HG03342 (cell line): ENCODE measurements around the gene CTDSPL.

Source experiments
- ATAC-seq: cut with Tn5 transposase; IDR thresholded peaks from one replicate; pipeline ENCODE4 v1.9.1; 2021; ENCODE audit warnings: mild to moderate bottlenecking, moderate library complexity; ENCODE audit not compliant: unreplicated experiment

CTDSPL gene

GRCh38 chr3:38015485-38015884 is 153.8 kb downstream of the CTDSPL start:
- ATAC-seq: no peak

DNA sequence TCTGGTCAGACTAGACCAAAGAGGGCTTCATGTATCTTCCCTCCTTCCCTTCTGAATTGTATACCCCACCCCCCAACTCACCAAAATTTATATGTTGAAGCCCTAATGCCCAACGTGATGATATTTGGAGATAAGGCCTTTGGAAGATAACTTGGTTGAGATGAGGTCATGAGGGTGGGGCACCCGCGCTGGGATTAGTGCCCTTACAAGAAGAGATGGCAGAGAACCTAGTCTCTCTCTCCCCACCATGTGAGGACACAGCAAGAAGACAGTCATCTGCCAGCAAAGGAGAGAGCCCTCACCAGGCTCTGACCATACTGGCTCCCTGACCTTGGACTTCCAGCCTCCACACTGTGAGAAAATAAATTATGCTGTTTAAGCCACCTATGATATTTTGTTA is 154.3 kb downstream of the CTDSPL start:
- ATAC-seq: no peak

DNA sequence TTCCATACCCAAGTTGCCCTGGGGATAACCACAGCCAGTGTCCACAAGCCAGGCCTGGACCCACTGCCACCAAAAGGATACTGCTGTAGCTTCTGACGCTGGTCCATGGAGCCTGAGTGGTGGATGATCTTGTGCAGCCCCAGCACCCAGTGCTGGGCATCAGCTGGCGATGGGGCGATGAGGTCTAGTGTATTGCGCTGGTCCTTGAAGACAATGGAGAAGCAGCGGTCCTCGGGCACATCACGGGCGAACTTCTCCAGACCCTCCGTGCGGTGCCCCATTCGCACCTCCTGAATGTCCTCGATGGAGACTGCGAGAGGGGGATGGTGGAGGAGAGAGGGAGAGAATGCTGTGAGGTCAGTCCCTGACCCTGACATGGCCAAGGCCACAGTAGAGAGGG is 154.7 kb downstream of the CTDSPL start:
- no peak for ATAC-seq

GRCh38 chr3:38016847-38017444 is 155.3 kb downstream of the CTDSPL start:
- no peak for ATAC-seq

GRCh38 chr3:38017445-38018295 is 156.0 kb downstream of the CTDSPL start:
- no peak for ATAC-seq

GRCh38 chr3:38018296-38019266 is 156.9 kb downstream of the CTDSPL start:
- ATAC-seq: no peak

GRCh38 chr3:38019658-38020341 is 158.1 kb downstream of the CTDSPL start:
- no peak for ATAC-seq

GRCh38 chr3:38020342-38020726 is 158.7 kb downstream of the CTDSPL start:
- no peak for ATAC-seq

- no peak for ATAC-seq
These were observed 159.5 kb downstream of the CTDSPL start for GRCh38 chr3:38021196-38021595.

GRCh38 chr3:38022301-38022700 is 160.6 kb downstream of the CTDSPL start:
- no peak for ATAC-seq

DNA sequence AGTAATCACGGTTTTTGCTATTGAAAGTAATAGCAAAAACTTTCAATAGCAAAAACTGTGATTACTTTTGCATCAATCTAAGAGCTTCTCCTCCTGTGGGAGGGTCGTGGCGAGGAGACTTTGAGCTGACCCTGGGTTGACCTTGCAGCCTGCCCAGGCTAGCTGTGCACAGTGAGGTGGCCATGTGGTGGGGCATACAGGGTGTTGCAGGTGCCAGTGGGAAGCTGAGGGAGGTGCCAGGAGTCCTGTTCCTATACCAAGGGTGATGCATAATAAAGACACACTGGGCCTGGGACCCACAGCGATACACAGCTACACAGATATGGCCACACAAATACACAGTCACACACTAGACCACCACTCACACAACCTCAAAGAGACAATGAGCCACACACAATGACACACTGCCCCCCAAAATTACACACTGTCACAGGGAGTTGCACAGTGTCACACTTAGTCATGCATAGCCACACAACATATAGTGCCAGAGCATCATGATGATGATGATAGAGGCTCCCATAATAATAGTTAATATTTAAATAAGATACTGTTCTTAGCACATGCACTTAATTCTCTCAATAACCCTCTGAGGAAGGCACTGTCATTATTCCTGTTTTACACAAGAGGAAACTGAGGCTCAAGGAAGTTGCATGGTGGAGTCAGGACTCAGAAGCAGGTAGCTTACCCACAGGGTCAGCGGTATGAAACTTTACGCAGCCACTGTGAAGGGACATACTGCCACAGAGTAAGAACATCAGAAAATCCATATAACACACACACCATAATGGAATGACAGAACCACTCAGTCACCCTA is 161.4 kb downstream of the CTDSPL start:
- ATAC-seq: no peak

GRCh38 chr3:38026856-38027255 is 165.2 kb downstream of the CTDSPL start:
- ATAC-seq: no peak

- ATAC-seq: no peak
These were observed 166.1 kb downstream of the CTDSPL start for GRCh38 chr3:38027466-38028465.

GRCh38 chr3:38028621-38029361 is 167.1 kb downstream of the CTDSPL start:
- ATAC-seq: no peak

DNA sequence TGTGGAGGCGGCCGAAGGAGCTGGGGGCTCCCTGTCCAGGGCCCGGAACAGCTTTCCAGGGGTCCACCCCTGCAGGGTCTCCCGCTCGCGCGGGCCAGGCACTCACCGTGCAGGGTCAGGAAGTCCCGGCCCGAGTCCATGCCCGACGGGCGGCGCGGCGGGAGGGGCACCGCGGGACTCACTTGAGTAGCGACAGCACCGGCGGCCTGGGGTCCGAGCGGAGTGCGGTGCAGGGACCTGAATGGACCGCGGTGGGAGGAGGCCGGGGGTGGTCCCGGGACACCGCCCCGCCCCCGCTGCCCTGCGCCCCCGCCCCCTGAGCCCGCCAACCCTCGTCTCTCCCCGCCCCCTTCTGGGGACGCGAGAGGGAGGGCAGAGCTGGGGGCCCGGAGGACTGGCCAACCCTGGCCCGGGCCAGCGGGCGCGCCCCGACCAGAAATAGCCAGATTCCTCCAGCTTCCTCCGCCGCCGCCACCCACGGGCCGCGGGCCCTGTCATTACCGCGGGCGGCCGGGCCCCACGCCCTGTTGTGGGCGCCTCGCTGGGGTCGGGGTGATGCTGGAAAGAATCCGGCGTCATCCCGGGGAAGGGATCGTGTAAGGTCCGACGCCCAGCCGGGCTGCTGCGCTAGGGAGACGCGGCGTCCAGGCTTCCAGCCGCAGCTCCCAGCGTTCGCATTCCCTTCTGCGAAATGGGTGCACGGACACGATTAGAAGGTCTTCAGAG is 167.9 kb downstream of the CTDSPL start, which contains the start of gene PLCD1:
TSS of gene PLCD1 (minus strand) at position 243 of the 726 bp plus-strand sequence. CDS start at position 140, 103 bp downstream.
- ATAC-seq: no peak

- no peak for ATAC-seq
These were observed 168.7 kb downstream of the CTDSPL start for GRCh38 chr3:38030126-38031021.
